ENCODE data around the gene SLU7.

- TF ChIP-seq PAX5 (IDR thresholded peaks at IDR 0.05; ENCODE audit: insufficient read depth, low read length, severe bottlenecking) (no peak), POLR2A (IDR thresholded peaks at IDR 0.05; ENCODE audit: low read depth, low read length) (no peak)
These were observed 36.7 kb upstream of the SLU7 start for GRCh38 chr5:160455600-160455999.
